GM19467 (cell line): ENCODE data around the gene CCDC15.
"Not testable (repeated sequence)": the region's sequence is repeated elsewhere in the genome, so short reads cannot be mapped to it uniquely, and the experiment has no call there.

Experiments
- ATAC-seq: cut with Tn5 transposase; IDR thresholded peaks from one replicate; pipeline ENCODE4 v1.9.1; 2021; ENCODE audit warnings: mild to moderate bottlenecking, moderate library complexity; ENCODE audit not compliant: unreplicated experiment

Gene CCDC15

GRCh38 chr11:125079878-125080530, 126.0 kb downstream of the CCDC15 start:
- ATAC-seq: no peak

GRCh38 chr11:125080531-125080911, 126.5 kb downstream of the CCDC15 start:
- no peak for ATAC-seq

DNA sequence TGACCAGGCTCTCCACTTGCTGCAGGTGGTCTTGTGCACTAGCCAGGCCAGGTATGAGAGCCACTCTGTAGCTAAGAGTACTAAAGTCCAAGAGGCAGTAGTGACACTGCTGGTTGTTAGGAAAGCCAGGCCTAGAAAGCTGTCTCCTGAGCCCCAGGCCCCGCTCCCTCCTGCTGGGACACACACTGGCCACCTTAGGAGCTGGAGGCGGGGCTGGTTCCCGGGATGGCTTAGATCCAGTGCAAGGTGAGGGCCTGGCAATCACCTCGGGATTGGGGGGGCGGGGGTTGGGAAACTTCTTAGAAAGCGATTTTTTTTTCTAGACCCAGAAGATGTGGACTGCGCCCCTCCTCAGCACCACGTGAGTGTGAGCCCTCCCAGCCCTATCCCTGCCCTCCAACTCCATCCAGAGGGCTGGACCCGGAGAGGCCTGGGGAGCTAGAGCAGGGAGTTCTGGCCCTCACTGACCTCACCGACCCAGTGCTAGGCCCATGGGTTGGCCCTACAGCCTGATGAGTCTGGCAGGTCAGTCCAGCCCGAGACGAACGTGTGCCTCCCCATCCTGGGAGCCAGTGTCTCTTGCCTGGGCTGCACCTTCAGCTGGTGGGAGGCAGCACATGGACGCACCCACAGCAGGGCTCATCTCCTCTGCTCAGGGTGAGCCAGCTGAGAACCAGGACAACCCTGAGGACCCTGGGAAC, 127.2 kb downstream of the CCDC15 start:
- no peak for ATAC-seq

- no peak for ATAC-seq
Measured at GRCh38 chr11:125082040-125082439, 128.0 kb downstream of the CCDC15 start.

DNA sequence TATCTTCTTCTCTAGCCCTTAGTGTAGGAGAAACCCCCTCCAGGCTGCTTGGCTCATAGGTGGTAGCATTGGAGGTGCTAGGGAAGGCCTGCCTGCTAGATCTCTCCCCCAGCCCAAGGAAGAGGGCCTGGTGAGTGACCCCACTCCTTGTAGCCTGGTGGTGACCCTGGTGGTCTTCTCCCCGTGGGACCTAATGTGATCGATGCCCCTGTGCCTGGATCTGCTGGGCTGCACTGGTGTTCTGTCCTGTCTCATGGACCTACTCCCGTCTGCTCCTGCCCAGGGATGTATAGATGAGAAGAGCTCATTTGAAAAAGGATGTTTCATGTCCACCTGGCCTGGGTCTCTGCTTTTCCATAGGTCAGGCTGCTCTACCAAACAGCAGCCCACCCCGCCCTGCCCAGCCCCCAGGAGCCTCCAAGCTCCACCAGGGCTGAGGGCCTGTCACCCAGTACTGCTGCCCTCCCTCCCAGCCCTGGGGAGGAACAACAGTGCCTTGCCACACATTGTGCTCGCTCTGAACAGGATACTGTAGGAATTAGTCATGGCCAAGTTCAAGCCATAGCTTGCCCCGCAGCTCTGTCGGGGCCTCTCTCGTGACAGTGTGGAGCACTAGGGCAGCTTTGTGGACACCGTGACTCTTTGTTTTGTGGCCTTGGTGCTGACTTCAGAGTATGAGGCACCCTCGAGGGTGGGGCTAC, 128.8 kb downstream of the CCDC15 start:
- ATAC-seq: no peak

- no peak for ATAC-seq
Measured at GRCh38 chr11:125083312-125084056, 129.5 kb downstream of the CCDC15 start.

DNA sequence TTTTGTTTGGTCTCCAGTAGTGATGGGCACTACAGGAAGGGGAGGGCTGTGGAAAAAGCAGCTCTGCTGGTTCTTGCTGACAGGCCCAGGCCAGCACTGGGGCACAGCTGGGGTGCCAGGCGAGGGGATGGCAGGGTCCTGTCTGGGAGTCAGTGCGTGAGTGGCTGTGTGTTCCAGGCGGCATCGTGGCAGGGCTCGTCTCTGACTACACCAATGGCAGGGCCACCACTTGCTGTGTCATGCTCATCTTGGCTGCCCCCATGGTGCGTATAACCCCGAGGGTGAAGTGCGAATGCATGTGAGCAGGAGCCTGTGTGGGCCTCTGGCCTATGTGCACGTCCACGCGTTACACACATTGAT, 130.0 kb downstream of the CCDC15 start:
- no peak for ATAC-seq

DNA sequence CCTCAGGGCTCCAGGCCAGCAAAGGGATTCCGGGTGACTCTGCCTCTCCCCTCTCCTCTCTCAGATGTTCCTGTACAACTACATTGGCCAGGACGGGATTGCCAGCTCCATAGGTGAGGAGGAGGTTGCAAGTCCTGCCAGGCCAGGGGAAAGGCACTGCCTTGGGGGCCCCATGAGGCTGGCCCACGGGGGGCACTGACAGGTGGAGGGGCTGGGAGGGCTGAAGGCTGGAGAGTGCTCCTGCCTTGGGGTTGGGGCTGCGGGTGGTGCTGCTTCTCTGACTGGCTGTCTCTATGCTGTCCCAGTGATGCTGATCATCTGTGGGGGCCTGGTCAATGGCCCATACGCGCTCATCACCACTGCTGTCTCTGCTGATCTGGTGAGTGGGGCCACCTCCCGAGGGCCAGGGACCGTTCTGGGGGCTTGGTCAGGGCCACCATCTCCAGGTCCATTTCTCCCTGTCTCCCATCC, 130.8 kb downstream of the CCDC15 start:
- no peak for ATAC-seq

GRCh38 chr11:125085301-125086081, 131.5 kb downstream of the CCDC15 start:
- ATAC-seq: no peak

- ATAC-seq: no peak
Measured at GRCh38 chr11:125086633-125087296, 132.8 kb downstream of the CCDC15 start.

- ATAC-seq: no peak
Measured at GRCh38 chr11:125088123-125088522, 134.1 kb downstream of the CCDC15 start.

DNA sequence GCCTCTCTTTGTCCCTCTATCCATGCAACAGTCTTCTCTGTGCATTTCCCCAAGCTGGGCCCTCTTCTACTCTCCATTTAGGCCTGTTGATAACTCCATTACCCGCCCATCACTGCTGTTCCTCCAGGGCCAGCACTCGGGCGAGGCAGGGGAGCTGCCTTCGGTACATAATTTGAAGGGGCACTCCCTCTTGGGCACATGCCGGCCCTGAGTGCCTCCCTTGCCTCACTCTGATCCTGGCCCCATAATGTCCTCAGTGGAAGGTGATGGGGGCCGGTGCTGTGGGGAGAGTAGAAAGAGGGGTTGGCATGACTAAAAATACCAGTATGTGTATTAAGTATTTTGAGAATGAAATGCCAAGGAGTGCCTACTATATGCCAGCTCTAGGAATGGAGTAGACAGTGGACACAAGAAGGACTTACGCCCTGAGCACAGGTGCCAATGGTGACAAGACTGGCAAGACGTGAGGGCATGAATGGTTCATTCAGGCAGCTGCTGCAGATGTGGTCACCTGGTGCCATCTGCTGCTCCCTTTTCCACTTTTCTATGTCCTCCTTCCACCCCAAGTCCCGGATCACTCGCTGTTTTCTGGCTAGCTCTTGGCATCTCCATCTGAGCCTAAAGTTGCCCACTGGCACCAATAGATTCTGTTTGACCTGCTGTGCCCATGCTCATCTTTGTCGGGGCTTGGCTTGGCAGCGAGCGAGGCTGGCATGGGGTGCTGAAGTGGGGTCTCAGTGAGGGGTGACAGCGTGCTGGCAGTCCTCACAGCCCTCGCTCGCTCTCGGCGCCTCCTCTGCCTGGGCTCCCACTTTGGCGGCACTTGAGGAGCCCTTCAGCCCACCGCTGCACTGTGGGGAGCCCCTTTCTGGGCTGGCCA, 134.8 kb downstream of the CCDC15 start:
- ATAC-seq: no peak

- not testable (repeated sequence) for ATAC-seq
Measured at GRCh38 chr11:125089481-125089880, 135.5 kb downstream of the CCDC15 start.

DNA sequence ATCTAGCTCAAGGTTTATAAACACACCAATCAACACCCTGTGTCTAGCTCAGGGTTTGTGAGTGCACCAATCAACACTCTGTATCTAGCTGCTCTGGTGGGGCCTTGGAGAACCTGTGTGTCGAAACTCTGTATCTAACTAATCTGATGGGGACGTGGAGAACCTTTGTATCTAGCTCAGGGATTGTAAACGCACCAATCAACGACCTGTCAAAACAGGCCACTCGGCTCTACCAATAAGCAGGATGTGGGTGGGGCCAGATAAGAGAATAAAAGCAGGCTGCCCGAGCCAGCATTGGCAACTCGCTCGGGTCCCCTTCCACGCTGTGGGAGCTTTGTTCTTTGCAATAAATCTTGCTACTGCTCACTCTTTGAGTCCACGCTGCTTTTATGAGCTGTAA, 136.1 kb downstream of the CCDC15 start:
- ATAC-seq: not testable (repeated sequence)

DNA sequence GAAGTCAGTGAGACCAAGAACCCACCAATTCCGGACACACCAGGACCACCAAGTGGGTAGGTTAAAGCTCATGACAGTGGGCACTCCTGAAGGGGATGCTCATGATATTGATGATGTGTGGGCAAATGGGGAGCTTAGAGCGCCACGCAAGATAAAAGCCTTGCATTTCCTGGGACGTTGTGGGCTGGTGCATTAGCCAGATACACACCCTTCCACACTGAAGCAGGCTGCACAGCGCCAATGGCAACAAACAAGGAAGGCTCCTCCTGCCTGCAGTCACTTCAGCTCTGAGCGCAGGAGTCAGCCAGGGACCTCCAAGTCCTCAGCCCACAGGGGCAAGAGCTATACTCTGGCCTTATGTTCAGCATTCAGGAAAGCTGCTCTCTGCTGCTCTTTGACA, 136.8 kb downstream of the CCDC15 start:
- ATAC-seq: no peak
